SU-DHL-6 (cell line): ENCODE results near the gene KCNK1.

Experiments
- H2AFZ ChIP-seq: fragments of 200-600 bp; sonication (generic); 2 replicates; pipeline ENCODE4 v1.6.1; 2014; ENCODE audit warnings: low read depth, mild to moderate bottlenecking, moderate library complexity, mixed read lengths, antibody characterized with exemption, low read length; ENCODE audit not compliant: severe bottlenecking
- H3F3A ChIP-seq: fragments of 200-600 bp; shearing (Covaris generic); 2 replicates; pipeline ENCODE4 v1.6.0; 2016; ENCODE audit warnings: antibody characterized with exemption, mild to moderate bottlenecking; ENCODE audit not compliant: insufficient read depth
- H3K27ac ChIP-seq: fragments of 200-600 bp; sonication (generic); 2 replicates; pipeline ENCODE4 v1.5.1; 2016; ENCODE audit warnings: low read depth, mild to moderate bottlenecking, low read length, moderate library complexity, mixed read lengths
- H3K27me3 ChIP-seq: fragments of 200-600 bp; sonication (generic), shearing (Covaris generic); 2 replicates; pipeline ENCODE4 v1.6.0; 2014; ENCODE audit warnings: mild to moderate bottlenecking, low read length
- H3K36me3 ChIP-seq: fragments of 200-600 bp; sonication (generic); 2 replicates; pipeline ENCODE4 v1.6.1; 2014; ENCODE audit warnings: mild to moderate bottlenecking, low read length, mixed read lengths
- H3K4me2 ChIP-seq: fragments of 300-600, 200-600 bp; shearing (Covaris generic), sonication (generic); 2 replicates; pipeline ENCODE4 v1.6.0; 2014; ENCODE audit warnings: low read length, low read depth, mild to moderate bottlenecking; ENCODE audit not compliant: poor library complexity, severe bottlenecking
- H3K4me3 ChIP-seq: fragments of 200-600 bp; sonication (generic); 2 replicates; pipeline ENCODE4 v1.5.1; 2014; ENCODE audit warnings: antibody characterized with exemption, low read length, mild to moderate bottlenecking, mixed read lengths; ENCODE audit not compliant: insufficient read depth, poor library complexity, severe bottlenecking
- H3K79me2 ChIP-seq: fragments of 200-600 bp; sonication (generic); 2 replicates; pipeline ENCODE4 v1.6.1; 2014; ENCODE audit warnings: mild to moderate bottlenecking, low read length, moderate library complexity; ENCODE audit not compliant: insufficient read depth
- H3K9ac ChIP-seq: fragments of 200-600 bp; sonication (generic); 2 replicates; pipeline ENCODE4 v1.7.0; 2014; ENCODE audit warnings: mild to moderate bottlenecking, low read length
- H3K9me2 ChIP-seq: fragments of 200-600 bp; sonication (generic); replicated peaks from 2 replicates; pipeline ENCODE4 v1.6.1; 2014; ENCODE audit warnings: low read length; ENCODE audit not compliant: insufficient read depth
- H3K9me3 ChIP-seq: fragments of 200-600 bp; sonication (generic); 2 replicates; pipeline ENCODE4 v1.6.1; 2014; ENCODE audit warnings: low read length, mixed read lengths; ENCODE audit not compliant: insufficient read depth
- H4K20me1 ChIP-seq: fragments of 200-600 bp; sonication (generic); 2 replicates; pipeline ENCODE4 v1.6.1; 2014; ENCODE audit warnings: low read depth, mild to moderate bottlenecking, antibody characterized with exemption, low read length, moderate library complexity, mixed read lengths
- EZH2phosphoT487 ChIP-seq: fragments of 200-600 bp; sonication (generic), shearing (Covaris generic); conservative IDR thresholded peaks from 2 replicates; pipeline ENCODE4 v1.6.1; 2018; ENCODE audit warnings: mild to moderate bottlenecking, antibody characterized with exemption, low read length, moderate library complexity, mixed read lengths
- TF ChIP-seq, protein P1 (sequence below): fragments of 200-600 bp; sonication (generic); IDR thresholded peaks from one replicate; pipeline ENCODE4 v1.5.1; 2017; ENCODE audit warnings: antibody characterized with exemption, mild to moderate bottlenecking, low read length, moderate library complexity; ENCODE audit not compliant: insufficient read depth, poor library complexity, severe bottlenecking

Gene KCNK1

DNA sequence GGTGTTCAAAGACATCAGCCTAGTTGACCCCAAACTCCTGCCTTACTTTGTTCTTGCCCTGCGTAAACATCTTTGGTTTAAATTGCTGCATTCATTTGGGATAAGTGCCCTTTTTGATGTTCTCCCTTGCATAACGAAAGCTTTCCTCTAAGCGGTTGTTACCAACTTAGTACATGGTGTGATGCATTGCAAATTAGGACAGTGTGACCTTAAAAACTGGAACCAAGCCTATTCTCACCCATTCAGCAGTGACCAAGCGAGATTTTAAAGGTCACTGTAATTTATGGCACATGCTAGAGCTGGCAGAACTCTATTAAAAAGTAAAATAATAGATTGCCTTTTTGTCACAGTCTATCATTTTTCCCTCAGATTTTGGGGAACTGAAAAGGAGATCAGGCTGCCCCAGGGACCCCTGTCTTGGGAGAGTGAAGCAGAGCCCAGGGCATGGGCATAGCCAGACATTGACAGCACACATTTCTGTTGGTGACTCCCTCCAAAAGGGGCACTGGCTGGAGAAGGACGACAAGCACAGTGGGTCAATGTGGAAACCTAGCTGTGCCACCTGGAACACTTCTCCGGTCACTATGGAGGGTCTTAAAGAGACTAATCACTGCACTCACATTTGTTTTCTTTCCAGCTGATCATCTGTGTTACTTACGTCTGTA is 63.9 kb downstream of the KCNK1 start:
- H3F3A ChIP-seq, result no peaks in the 10 kb centered on the region
- no peak overlapping the region for H2AFZ ChIP-seq
- H4K20me1 ChIP-seq, result no peaks in the 10 kb centered on the region
- H3K9me3 ChIP-seq, result no peaks in the 10 kb centered on the region
- no peak overlapping the region for H3K4me3 ChIP-seq
- H3K27ac ChIP-seq, result no peak overlapping the region
- no peak overlapping the region for H3K4me2 ChIP-seq
- no peaks in the 10 kb centered on the region for H3K27me3 ChIP-seq
- no peaks in the 10 kb centered on the region for H3K79me2 ChIP-seq
- H3K36me3 ChIP-seq, result no peaks in the 10 kb centered on the region
- no peak overlapping the region for H3K9ac ChIP-seq
- H3K9me2 ChIP-seq, result no peaks in the 10 kb centered on the region
- TF ChIP-seq, protein P1, sequence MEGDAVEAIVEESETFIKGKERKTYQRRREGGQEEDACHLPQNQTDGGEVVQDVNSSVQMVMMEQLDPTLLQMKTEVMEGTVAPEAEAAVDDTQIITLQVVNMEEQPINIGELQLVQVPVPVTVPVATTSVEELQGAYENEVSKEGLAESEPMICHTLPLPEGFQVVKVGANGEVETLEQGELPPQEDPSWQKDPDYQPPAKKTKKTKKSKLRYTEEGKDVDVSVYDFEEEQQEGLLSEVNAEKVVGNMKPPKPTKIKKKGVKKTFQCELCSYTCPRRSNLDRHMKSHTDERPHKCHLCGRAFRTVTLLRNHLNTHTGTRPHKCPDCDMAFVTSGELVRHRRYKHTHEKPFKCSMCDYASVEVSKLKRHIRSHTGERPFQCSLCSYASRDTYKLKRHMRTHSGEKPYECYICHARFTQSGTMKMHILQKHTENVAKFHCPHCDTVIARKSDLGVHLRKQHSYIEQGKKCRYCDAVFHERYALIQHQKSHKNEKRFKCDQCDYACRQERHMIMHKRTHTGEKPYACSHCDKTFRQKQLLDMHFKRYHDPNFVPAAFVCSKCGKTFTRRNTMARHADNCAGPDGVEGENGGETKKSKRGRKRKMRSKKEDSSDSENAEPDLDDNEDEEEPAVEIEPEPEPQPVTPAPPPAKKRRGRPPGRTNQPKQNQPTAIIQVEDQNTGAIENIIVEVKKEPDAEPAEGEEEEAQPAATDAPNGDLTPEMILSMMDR, result no peak
- no peak for TF ChIP-seq EZH2phosphoT487

DNA sequence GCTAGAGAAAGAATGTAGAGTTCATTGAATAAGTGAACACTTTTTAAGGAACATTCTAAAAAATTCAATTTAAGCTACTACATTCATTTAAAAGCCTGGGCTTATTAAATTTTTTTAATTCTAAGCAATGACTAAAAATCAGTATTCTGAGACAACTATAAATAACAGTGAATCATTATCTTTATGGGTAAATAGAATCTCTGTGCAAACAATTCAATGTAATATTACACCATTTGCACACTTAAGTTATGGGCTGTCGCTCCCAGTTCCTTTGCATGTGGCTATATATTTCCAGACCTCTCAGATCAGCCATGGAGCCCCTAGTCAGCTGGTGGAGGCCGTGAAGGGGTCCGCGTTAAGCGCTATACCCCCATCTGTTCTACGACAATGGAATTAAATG is 65.1 kb downstream of the KCNK1 start:
- no peaks in the 10 kb centered on the region for H3K9me2 ChIP-seq
- no peak overlapping the region for H3K4me3 ChIP-seq
- no peaks in the 10 kb centered on the region for H3K9me3 ChIP-seq
- H3K79me2 ChIP-seq, result no peaks in the 10 kb centered on the region
- H3K27ac ChIP-seq, result no peak overlapping the region
- no peaks in the 10 kb centered on the region for H3K27me3 ChIP-seq
- no peaks in the 10 kb centered on the region for H3K36me3 ChIP-seq
- H3F3A ChIP-seq, result no peaks in the 10 kb centered on the region
- no peak overlapping the region for H3K9ac ChIP-seq
- H3K4me2 ChIP-seq, result no peak overlapping the region
- TF ChIP-seq EZH2phosphoT487, result no peak
- TF ChIP-seq, protein P1, result no peak
- no peaks in the 10 kb centered on the region for H4K20me1 ChIP-seq
- no peak overlapping the region for H2AFZ ChIP-seq

DNA sequence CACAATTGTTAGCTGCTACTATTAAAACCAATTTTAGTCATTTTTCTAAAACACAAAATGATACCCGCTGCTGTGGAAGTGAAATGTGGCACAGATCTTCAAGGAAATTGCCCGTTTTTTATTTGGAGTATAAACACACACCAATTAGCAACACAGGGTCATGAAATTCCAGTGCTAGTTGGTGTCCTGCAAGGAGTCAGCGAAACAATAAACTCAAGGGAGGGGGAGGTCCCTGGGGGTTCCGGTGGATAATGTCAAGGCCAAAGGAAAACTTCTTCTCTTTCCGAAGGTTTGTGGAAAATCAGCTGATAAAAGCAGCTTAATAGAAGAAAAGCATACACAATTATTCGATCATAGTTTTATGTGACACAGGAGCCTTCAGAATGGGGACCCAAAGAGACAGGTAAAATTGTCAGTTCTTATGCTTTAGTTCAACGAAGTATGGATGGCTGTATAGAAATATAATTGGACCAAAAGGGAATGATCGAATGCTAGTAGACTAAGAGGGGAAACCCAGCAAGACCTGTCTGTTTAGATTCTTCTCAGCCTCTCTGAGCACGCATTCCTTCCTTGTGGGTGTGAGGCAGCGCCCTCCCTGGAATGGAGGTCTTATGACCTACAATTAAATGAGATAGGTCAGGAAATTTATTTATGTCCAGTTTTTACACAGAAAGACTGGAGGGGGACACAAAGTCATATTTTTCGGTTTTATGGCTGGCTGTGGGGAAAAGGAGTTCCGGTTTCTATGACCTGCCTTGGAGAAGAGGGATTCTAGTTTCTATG is 65.9 kb downstream of the KCNK1 start:
- TF ChIP-seq, protein P1, result no peak
- no peak for TF ChIP-seq EZH2phosphoT487
- Histone ChIP-seq H2AFZ (no peak overlapping the region), H3K36me3 (no peaks in the 10 kb centered on the region), H3K27me3 (no peaks in the 10 kb centered on the region), H3K9ac (no peak overlapping the region), H3K27ac (no peak overlapping the region), H4K20me1 (no peaks in the 10 kb centered on the region), H3K79me2 (no peaks in the 10 kb centered on the region), H3K9me3 (no peaks in the 10 kb centered on the region), H3F3A (no peaks in the 10 kb centered on the region), H3K4me3 (no peak overlapping the region), H3K4me2 (no peak overlapping the region), H3K9me2 (no peaks in the 10 kb centered on the region)
